Measurements from ENCODE around the gene FMNL2. TPM values are rescaled to one million over a fixed set of nuclear protein-coding genes. Genes with fewer than 3 reads are reported as not detected.
"Not testable (repeated sequence)": the region's sequence is repeated elsewhere in the genome, so short reads cannot be mapped to it uniquely, and the experiment has no call there.

FMNL2 gene
- total RNA-seq, 2 experiments from 2014 or later = 0.46 to 0.64 TPM

DNA sequence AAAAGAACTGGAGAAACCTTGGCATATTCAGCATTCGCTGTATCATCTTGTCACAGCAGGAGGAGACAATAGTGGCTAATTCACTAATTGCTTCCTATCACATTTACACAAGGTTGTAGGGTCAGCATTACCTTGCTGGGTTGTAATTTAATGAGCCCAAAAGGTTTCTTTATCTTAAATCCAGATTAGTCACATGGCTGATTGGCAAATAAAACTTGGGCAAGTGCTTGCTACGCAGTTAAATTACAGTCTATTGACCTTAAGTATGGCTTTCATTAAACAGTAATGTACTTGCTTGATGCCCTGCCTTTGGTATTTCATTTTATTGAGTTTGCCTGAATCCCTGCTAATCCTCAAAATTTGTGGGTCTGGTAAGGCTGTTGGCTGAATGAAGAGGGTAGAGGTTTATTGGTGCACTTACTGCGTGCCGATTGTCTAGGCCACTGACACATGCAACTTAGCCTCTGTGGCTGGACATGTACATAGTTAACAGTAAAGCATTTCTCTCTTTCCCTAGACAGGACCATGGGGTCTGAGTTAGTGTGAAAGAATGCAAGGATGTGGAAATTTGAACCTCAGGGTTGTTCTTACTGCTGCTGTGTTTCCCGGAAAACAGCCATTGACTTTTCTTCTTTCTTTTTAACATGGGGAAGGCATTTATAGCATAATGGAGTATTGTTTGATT lies 34.3 kb downstream of the FMNL2 start:
- no peaks in the 10 kb centered on the region for H3K36me3 Mint-ChIP-seq (ENCODE audit: low read depth)
- no peak for DNase-seq
- CTCF ChIA-PET = no interaction called here
- H3K4me1 Mint-ChIP-seq = peaks cover 3% of the 10 kb centered on the region
- no peak overlapping the region for H3K4me3 Mint-ChIP-seq
- POLR2A ChIA-PET = no interaction called here
- no peak overlapping the region for H3K27ac Mint-ChIP-seq
- H3K9me3 Mint-ChIP-seq = no peaks in the 10 kb centered on the region
- peaks cover 10% of the 10 kb centered on the region for H3K27me3 Mint-ChIP-seq

DNA sequence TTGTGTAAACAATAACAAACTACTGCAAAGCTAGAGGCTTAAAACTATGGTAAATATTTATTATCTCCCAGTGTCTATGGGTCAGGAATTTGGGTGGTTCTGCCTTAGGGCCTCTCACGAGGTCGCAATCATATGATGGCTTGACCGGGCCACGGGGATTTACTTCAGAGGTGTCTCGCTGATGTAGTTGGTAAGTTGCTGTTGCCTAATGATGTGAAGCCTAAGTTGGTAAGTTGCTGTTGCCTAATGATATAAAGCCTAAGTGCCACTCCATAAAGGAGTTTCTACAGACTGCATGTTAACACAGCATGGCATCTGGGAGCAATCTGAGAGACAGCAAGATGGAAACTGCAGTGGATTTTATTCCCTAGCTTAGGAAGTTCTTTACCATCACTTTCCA lies 35.8 kb downstream of the FMNL2 start:
- peaks cover 10% of the 10 kb centered on the region for H3K27me3 Mint-ChIP-seq
- ChIA-PET CTCF (no interaction called here), POLR2A (no interaction called here)
- DNase-seq = no peak
- no peak overlapping the region for H3K27ac Mint-ChIP-seq
- no peaks in the 10 kb centered on the region for H3K9me3 Mint-ChIP-seq
- H3K36me3 Mint-ChIP-seq (ENCODE audit: low read depth) = no peaks in the 10 kb centered on the region
- peaks cover 3% of the 10 kb centered on the region for H3K4me1 Mint-ChIP-seq
- H3K4me3 Mint-ChIP-seq = no peak overlapping the region

DNA sequence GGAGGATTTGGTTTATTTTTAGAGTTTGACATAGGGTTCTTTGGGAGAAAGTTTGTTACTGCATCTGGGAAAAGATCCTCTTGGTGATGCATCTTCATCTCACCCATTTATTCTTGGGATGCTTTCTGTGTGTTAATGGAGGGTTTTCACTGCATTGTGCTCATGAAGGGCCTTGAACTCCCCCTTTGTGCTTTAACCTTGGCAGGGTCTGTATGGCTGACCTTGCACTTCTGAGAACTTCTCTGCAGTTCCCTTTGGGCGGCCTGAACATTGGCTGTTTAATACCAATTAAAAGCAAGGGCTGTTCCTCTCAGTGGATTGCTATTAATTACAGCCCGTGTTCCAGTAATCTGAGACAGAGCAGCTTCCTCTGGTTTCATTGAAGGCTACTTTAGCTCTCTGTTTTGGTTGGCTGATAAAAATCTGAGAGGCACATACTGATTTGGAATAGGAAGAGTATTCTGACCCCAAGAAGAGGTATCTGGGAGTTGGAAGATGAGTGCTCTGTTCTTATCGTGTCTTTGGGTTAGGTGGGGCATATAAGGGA lies 37.5 kb downstream of the FMNL2 start:
- Mint-ChIP-seq H3K36me3 (ENCODE audit: low read depth) (no peaks in the 10 kb centered on the region), H3K9me3 (no peaks in the 10 kb centered on the region), H3K27me3 (peaks cover 15% of the 10 kb centered on the region), H3K4me1 (peaks cover under 1% of the 10 kb centered on the region), H3K27ac (no peak overlapping the region), H3K4me3 (no peak overlapping the region)
- ChIA-PET POLR2A (no interaction called here), CTCF (no interaction called here)
- no peak for DNase-seq

DNA sequence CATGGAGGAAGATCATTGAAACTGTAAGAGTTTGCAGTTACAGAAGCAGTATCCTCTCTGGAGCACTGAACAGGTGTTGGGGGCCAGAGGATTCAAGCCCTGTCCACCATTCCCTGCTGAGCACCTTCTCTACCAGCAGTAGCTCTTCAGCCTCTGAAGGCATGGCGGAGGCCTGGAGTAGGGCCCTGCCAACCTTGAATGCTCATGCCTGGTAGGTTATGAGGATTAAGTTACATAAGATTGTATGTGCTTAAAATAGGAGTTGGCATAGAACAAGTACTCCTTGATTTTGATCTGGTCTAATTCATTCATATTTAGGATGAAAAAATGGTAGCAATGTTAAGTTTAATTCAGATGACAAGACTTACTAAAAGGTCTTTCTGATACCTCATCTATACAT lies 40.2 kb downstream of the FMNL2 start:
- no peak overlapping the region for H3K4me3 Mint-ChIP-seq
- no peaks in the 10 kb centered on the region for H3K36me3 Mint-ChIP-seq (ENCODE audit: low read depth)
- H3K4me1 Mint-ChIP-seq = no peaks in the 10 kb centered on the region
- no peak for DNase-seq
- H3K9me3 Mint-ChIP-seq = no peaks in the 10 kb centered on the region
- CTCF ChIA-PET = no interaction called here
- POLR2A ChIA-PET = no interaction called here
- H3K27ac Mint-ChIP-seq = no peak overlapping the region
- peaks cover 16% of the 10 kb centered on the region for H3K27me3 Mint-ChIP-seq

DNA sequence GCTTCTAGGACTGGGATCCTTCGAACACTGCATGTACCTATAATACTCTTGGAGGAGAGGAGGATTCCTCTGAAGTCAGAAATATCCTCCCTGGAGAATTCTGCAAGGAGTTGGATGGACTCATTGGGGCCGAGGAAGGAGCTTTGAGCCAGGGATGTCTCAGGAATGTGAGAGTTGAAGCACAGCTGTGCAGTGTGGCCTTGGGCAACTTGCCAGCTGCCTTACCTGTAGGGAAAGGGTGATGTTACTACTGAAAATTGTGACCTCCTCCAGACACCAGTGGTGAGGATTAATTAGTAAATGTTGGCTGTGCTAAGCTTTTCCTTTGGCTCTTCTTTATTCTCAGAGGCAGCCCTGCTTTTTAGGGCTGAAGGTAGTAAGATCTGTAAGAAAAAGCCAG lies 41.4 kb downstream of the FMNL2 start:
- DNase-seq = no peak

DNA sequence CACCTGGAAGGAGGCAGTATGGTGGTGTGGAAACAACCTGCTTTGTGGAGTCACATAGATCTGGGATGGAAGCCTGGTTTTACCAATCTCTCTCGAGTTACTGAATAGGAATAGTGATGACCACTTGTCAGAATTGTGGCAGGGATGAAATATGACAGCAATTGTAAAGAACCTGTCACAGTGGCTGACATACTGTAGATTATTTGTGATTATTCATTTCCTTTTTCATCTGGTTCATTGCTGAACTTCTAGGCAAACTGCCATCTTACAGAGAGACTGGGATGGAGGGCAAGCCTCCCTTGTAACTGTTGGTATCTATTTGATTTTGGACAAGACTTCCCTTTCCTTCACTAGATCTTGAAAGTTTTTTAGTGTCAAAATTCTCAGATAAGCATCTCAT lies 42.0 kb downstream of the FMNL2 start:
- ChIA-PET CTCF (no interaction called here), POLR2A (no interaction called here)
- Mint-ChIP-seq H3K36me3 (ENCODE audit: low read depth) (no peaks in the 10 kb centered on the region), H3K27ac (no peak overlapping the region), H3K4me3 (no peak overlapping the region), H3K27me3 (peaks cover 19% of the 10 kb centered on the region), H3K9me3 (no peaks in the 10 kb centered on the region), H3K4me1 (no peaks in the 10 kb centered on the region)
- DNase-seq = no peak

More for the DNA sequence above, 41.4 kb downstream of the FMNL2 start:
- peaks cover 19% of the 10 kb centered on the region for H3K27me3 Mint-ChIP-seq
- H3K36me3 Mint-ChIP-seq (ENCODE audit: low read depth) = no peaks in the 10 kb centered on the region
- no peaks in the 10 kb centered on the region for H3K4me1 Mint-ChIP-seq
- H3K27ac Mint-ChIP-seq = no peak overlapping the region
- ChIA-PET CTCF (interaction anchor here (0.5 to 0.6 kb wide), 2 partner anchors 39 to 71 kb away, joined by 3 read pairs; no protein-coding TSS in a partner anchor), POLR2A (no interaction called here)
- no peaks in the 10 kb centered on the region for H3K9me3 Mint-ChIP-seq
- no peak overlapping the region for H3K4me3 Mint-ChIP-seq

DNA sequence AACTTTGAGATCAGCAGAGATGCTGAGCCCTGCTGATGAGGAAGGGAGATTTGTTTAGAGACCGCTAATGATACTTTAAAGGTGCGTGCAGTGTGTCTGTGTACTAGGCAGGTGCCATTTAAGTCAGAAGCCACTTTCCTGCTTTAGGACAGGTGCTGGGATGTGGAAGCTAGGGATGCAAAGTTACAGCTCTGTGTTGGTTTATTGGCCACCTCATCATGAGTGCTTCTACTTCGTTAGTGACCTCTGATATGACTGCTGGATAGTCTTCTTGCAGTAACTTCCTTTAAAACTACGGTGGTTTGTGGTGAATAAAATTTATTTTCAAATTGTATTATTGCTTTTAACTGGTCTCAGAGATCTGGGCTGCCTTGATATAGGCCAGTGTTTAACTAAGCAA lies 44.1 kb downstream of the FMNL2 start:
- POLR2A ChIA-PET = no interaction called here
- no peak for DNase-seq
- no peaks in the 10 kb centered on the region for H3K4me1 Mint-ChIP-seq
- H3K27me3 Mint-ChIP-seq = peaks cover 20% of the 10 kb centered on the region
- no peaks in the 10 kb centered on the region for H3K36me3 Mint-ChIP-seq (ENCODE audit: low read depth)
- no peak overlapping the region for H3K4me3 Mint-ChIP-seq
- H3K9me3 Mint-ChIP-seq = no peaks in the 10 kb centered on the region
- CTCF ChIA-PET = no interaction called here
- H3K27ac Mint-ChIP-seq = no peak overlapping the region

DNA sequence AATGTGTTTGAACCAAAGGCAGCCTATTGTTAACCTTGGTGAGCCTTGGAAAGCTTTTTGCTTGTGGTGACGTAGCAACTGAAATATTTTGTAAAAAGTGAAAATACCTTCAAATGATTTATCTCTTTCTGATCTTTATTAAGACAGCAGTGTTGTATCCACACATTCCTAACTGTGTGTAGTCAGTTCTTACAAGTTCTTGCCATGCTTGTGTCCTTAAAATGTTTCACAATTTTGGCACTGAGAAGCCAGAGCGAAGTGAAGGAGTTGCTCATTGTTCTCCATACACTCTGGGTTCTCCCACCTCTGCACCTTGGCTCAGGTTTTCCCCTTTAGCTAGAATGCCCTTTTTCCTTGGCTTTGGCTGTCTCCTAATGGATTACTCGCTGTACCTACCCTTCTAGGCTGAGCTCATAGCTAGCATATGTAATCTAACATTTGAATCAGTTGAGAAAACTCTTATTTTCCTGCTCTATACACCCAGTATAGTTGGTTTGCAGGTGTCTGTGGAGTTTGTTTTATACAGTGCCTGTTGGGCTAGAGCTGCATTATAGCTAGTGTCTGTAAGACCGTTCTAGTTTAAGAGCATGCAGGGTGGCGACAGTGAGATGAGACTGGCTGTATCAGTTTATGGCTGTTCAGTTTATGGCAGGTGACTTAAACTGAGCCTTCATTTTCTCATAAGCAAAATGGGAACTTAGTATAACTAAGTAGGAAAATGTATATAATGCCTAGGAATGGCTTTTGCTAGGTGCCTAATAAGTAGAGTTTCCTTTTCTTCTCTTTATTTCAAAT lies 45.5 kb downstream of the FMNL2 start:
- H3K4me3 Mint-ChIP-seq = no peak overlapping the region
- peaks cover 19% of the 10 kb centered on the region for H3K27me3 Mint-ChIP-seq
- H3K9me3 Mint-ChIP-seq = no peaks in the 10 kb centered on the region
- ChIA-PET POLR2A (no interaction called here), CTCF (no interaction called here)
- no peak for DNase-seq
- no peaks in the 10 kb centered on the region for H3K4me1 Mint-ChIP-seq
- no peak overlapping the region for H3K27ac Mint-ChIP-seq
- no peaks in the 10 kb centered on the region for H3K36me3 Mint-ChIP-seq (ENCODE audit: low read depth)

DNA sequence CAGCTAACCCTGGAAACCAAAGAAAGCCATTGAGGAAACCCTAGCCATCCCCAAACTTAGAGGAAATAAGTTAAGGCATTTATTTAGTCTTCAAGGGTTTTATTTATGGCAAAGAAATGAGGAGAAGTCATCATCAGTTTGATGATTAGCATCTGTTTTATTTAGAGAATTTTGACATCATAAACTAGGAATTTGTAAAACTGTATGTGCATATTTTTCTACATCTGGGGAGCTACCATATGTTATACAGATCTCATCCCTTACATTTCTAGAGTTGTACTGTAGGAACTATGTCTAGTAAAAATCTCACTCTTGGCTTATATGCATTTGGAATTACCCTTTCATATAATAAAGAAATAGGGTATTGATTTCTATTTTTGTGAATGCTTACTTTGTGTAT lies 48.7 kb downstream of the FMNL2 start:
- Mint-ChIP-seq H3K4me1 (no peaks in the 10 kb centered on the region), H3K27me3 (peaks cover 12% of the 10 kb centered on the region), H3K36me3 (ENCODE audit: low read depth) (no peaks in the 10 kb centered on the region), H3K27ac (no peak overlapping the region), H3K4me3 (no peak overlapping the region), H3K9me3 (no peaks in the 10 kb centered on the region)
- DNase-seq = no peak
- CTCF ChIA-PET = no interaction called here
- POLR2A ChIA-PET = no interaction called here

DNA sequence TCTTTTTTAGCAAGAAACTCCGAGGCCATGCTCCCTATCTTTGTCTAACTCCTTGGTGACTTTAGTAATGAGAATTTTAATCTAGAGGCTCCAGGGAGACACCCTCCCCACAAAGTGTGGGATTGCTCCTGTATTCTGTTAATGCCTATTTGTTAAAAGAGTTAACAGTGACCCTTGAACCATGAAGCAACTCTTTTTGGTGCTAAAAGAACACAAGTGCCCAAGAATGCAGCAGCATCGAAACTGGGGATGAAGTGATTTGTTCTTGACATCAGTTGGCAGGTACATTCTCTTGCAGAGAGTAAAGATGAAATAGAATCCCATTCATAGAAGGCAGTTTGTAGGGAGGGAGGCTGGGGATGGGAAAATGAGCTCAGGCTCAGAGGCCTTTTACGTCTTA lies 50.0 kb downstream of the FMNL2 start:
- H3K4me1 Mint-ChIP-seq = no peaks in the 10 kb centered on the region
- no peaks in the 10 kb centered on the region for H3K36me3 Mint-ChIP-seq (ENCODE audit: low read depth)
- POLR2A ChIA-PET = no interaction called here
- no peaks in the 10 kb centered on the region for H3K9me3 Mint-ChIP-seq
- CTCF ChIA-PET = no interaction called here
- H3K27ac Mint-ChIP-seq = no peak overlapping the region
- no peak for DNase-seq
- no peak overlapping the region for H3K4me3 Mint-ChIP-seq
- H3K27me3 Mint-ChIP-seq = peaks cover 8% of the 10 kb centered on the region

DNA sequence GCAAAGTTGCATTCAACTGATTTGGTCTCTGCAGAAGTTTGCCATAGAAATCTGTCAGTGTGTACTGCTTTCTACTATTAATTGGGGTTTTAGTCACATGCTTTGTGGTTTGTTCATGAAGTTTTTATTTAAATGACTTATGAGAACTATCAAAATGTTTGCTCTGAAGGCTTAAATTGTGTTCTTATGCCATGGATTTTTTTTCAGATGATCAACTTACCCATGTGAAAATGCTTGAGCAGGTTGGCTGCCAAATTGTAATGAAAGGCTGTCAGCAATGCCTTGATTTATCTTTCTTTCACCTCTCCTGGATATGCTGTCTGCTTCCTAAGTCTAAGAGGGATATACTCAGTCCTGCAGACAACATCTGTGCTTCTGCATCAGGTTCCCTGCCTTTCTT lies 50.7 kb downstream of the FMNL2 start:
- POLR2A ChIA-PET = no interaction called here
- CTCF ChIA-PET = no interaction called here
- no peaks in the 10 kb centered on the region for H3K9me3 Mint-ChIP-seq
- DNase-seq = no peak
- H3K36me3 Mint-ChIP-seq (ENCODE audit: low read depth) = no peaks in the 10 kb centered on the region
- no peak overlapping the region for H3K27ac Mint-ChIP-seq
- H3K4me3 Mint-ChIP-seq = no peak overlapping the region
- H3K4me1 Mint-ChIP-seq = no peaks in the 10 kb centered on the region
- peaks cover 8% of the 10 kb centered on the region for H3K27me3 Mint-ChIP-seq

DNA sequence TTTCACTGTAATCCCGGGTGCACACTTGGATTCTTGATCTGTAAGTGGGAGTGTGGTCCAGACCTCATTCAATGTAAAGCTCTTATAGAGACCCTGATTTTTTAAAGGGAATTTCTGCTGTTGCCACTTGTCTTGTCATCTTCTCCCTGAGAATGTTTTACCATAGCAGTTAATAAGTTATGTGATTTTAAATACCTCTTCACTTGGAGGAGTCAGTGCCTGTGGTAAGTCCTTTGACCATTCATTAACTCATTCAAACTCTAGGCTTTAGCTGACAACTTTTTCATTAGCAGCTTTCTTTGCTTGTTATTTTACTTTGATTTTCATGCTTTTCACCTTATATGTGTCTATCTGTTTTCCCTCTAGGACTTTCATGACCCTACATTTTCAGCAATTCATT lies 51.3 kb downstream of the FMNL2 start:
- ChIA-PET POLR2A (no interaction called here), CTCF (no interaction called here)
- H3K36me3 Mint-ChIP-seq (ENCODE audit: low read depth) = no peaks in the 10 kb centered on the region
- H3K27me3 Mint-ChIP-seq = peaks cover 8% of the 10 kb centered on the region
- H3K27ac Mint-ChIP-seq = no peak overlapping the region
- H3K9me3 Mint-ChIP-seq = no peaks in the 10 kb centered on the region
- DNase-seq = no peak
- no peak overlapping the region for H3K4me3 Mint-ChIP-seq
- no peaks in the 10 kb centered on the region for H3K4me1 Mint-ChIP-seq

DNA sequence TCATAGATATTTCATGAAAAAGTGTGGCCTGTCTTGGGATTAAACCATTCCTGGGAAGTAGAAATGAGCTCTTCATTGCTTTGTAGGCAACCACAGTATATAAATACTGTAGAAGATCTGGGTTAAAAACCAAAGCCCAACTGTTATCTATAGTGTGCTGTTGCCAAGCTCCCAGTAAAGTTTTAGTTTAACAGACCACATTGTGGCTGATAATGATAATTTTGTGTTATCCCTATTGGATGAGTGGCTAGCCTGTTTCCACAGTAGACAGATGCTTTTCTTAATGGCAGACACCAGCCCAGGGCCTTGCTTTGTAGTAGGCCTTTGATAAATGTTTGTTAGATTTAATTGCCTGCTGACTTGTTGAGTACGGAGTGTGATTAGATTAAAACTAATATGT lies 52.1 kb downstream of the FMNL2 start:
- CTCF ChIA-PET = interaction anchor here (0.6 kb wide), 1 partner anchor 16 kb away, joined by 4 read pairs; no protein-coding TSS in a partner anchor
- no peaks in the 10 kb centered on the region for H3K36me3 Mint-ChIP-seq (ENCODE audit: low read depth)
- H3K9me3 Mint-ChIP-seq = no peaks in the 10 kb centered on the region
- H3K4me1 Mint-ChIP-seq = no peaks in the 10 kb centered on the region
- no peak overlapping the region for H3K27ac Mint-ChIP-seq
- peaks cover 8% of the 10 kb centered on the region for H3K27me3 Mint-ChIP-seq
- DNase-seq = no peak
- POLR2A ChIA-PET = no interaction called here
- H3K4me3 Mint-ChIP-seq = no peak overlapping the region

DNA sequence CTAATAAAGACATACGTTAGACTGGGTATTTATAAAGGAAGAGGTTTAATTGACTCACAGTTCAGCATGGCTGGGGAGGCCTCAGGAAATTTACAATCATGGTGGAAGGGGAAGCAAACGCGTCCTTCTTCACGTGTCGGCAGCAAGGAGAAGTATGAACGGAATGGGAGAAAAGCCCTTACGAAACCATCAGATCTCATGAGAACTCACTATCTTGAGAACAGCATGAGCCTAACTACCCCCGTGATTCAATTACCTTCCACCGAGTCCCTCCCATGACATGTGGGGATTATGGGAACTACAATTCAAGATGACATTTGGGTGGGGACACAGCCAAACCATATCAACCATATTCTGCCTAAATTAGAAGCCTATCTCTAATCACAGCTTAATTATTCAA lies 53.3 kb downstream of the FMNL2 start:
- H3K9me3 Mint-ChIP-seq; H3K4me3 Mint-ChIP-seq; H3K4me1 Mint-ChIP-seq; H3K27ac Mint-ChIP-seq; H3K36me3 Mint-ChIP-seq (ENCODE audit: low read depth); POLR2A ChIA-PET; CTCF ChIA-PET; DNase-seq; H3K27me3 Mint-ChIP-seq: not testable (repeated sequence)

Measured in activated CD4-positive, alpha-beta T cell treated with anti-CD3 and anti-CD28 coated beads, Interleukin-2, amount 10 ng/mL, durations not matched to agents 7 days and 5 days (primary cell).